GM18868 (cell line): ENCODE data around the gene EXOG.

Source experiments
- ATAC-seq: cut with Tn5 transposase; IDR thresholded peaks from one replicate; pipeline ENCODE4 v1.9.1; 2021; ENCODE audit warnings: mild to moderate bottlenecking, moderate library complexity; ENCODE audit not compliant: unreplicated experiment

Gene EXOG

DNA sequence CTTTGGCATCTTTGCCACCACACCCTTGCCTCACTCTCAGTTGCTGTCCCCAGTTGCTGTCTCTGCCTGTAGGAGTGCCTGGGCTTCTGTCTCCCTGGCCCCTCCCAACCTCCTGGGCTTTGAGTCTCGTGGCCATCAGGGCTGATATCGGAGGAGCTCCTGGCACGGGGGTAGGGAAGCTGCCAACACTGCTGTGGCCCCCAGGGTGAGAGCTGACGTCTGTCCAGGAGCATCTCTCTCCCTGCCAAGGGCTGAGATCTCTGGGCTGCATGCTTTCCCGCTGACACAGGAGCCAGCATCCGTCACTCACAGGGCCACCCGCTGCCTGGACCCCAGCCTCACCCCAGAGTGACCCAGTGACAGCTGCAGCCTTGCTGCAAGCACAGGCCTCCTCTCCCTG, 47.4 kb downstream of the EXOG start:
- ATAC-seq, result no peak

- ATAC-seq, result no peak
These were observed 48.8 kb downstream of the EXOG start for GRCh38 chr3:38544926-38545325.

- ATAC-seq, result no peak
These were observed 49.4 kb downstream of the EXOG start for GRCh38 chr3:38545550-38545949.

DNA sequence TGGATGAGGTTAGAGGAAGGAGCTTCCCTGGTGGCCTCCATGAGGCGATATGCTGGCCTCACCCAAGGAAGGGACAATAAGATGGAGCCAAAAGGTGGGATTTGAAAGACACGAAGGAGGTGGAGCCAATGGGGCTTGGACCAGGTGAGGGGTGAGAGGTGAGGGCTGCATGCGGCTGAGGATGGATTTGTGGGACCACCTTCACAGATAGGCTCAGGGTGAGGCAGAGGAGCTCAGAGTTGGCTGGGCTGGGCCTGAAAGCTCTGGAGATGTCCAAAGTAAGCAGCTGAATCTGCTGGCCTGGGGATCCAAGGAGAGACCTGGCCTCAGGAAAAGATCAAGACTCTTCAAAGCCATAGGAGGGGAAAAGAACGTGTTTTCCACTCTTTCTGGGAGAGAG, 49.8 kb downstream of the EXOG start:
- no peak for ATAC-seq

GRCh38 chr3:38548154-38548931, 52.2 kb downstream of the EXOG start:
- no peak for ATAC-seq

GRCh38 chr3:38549082-38549481, 52.9 kb downstream of the EXOG start:
- no peak for ATAC-seq

DNA sequence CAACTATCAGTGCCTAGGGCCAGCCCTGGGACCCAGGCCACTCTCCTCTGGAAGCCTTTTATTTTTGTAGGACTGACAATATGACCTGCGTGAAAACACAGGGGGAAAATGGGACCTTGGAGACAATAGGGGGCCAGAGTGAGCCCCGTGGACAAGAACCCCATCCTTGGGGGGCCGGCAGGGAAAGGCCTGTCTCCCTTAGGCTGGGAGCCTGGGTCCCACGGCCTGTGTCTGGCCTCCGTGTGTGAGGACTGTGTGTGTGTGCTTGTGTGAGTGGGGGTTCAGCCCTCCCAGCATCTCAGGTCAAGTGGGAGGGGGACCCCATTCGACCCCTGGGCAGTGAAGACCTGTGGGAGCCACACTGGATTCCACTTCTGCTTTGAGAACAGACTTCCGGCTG, 53.3 kb downstream of the EXOG start:
- no peak for ATAC-seq

- ATAC-seq, result no peak
These were observed 54.1 kb downstream of the EXOG start for GRCh38 chr3:38549957-38550840.

DNA sequence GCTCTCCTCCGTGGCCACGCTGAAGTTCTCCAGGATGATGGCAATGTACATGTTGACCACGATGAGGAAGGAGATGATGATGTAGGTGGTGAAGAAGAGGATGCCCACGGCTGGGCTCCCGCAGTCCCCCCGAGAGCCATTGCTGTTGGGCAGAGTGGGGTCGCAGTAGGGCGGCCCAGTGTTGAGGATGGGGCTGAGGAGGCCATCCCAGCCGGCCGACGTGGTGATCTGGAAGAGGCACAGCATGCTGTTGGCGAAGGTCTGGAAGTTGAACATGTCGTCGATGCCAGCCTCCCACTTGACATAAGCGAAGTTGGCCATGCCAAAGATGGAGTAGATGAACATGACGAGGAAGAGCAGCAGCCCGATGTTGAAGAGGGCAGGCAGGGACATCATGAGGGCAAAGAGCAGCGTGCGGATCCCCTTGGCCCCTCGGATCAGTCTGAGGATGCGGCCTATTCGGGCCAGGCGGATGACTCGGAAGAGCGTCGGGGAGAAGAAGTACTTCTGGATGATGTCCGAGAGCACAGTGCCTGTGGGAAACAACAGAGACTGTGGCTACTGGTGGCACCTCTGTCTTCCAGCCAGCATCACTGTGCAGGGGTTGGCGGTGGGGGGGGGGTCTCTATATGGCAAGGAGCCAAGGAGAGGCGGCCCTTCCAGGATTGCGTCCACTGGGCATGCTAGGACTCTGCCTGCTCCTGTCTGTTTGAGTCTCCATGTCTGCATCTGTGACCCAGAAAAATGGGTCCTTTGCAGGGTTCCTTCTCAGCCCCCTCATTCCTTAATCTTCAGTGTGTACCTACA, 55.1 kb downstream of the EXOG start:
- no peak for ATAC-seq

DNA sequence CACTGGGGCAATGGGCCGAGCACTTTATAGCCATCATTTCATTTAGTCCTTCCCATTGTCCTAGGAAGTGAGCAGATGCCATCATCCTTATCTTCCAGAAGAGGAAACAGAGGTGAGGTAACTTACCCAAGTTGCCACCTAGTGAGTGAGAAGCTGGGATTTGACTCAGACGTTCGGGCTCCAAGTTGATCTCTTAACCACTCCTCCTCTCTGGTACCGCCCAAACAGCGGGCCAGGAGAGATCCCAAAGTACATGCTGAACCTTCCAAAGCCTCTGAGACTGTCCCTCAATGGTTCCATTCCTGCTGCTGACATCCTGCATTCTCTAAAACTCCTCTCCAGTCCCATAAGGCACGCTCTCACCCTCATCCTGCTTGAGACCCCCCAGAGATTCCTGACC, 56.2 kb downstream of the EXOG start:
- no peak for ATAC-seq

DNA sequence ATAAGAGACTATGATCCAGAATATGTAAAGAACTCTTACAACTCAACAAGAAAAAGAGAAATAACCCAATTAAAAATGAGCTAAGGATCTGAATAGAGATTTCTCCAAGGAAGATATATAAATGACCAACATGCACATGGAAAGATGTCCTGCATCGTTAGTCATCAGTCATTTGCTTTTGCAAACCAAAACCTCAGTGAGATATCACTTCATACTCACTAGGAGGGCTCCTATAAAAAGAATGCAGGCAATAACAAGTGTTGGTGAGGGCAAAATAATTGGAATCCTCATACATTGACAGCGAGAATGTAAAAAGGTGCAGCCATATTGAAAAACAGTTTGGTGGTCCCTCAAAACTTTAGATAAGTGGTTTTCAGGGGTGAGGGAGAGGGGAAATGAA, 56.9 kb downstream of the EXOG start:
- ATAC-seq, result no peak

DNA sequence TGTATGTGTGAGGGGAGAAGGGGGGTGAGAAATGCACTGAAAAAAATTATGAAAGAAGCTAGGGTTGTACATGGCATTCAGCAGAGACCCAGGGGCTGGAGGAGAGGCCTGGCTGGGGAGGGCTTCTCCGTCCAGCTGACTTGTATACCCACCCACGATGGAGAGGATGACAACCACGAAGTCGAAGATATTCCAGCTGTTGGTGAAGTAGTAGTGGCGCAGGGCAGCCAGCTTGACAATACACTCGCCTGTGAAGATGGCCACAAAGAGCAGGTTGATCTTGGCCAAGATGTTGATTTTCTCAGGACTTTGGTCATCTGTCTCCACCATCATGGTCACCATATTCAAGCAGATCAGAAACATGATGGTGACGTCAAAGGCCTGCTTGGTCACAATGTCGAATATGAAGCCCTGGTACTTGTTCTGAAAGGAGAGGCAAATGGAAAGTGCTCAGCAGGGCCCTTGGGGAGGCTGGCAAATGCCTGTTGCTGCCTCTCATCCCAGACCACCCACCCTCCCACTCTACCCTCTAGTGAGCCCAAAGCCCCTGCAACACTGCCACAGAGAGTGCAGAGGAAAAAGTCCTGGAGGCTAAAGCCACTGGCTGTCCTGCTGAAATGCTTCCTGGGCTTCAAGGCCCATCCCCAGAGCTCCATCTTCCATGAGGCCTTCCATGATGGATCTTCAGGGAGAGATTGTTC, 58.1 kb downstream of the EXOG start:
- ATAC-seq, result no peak

DNA sequence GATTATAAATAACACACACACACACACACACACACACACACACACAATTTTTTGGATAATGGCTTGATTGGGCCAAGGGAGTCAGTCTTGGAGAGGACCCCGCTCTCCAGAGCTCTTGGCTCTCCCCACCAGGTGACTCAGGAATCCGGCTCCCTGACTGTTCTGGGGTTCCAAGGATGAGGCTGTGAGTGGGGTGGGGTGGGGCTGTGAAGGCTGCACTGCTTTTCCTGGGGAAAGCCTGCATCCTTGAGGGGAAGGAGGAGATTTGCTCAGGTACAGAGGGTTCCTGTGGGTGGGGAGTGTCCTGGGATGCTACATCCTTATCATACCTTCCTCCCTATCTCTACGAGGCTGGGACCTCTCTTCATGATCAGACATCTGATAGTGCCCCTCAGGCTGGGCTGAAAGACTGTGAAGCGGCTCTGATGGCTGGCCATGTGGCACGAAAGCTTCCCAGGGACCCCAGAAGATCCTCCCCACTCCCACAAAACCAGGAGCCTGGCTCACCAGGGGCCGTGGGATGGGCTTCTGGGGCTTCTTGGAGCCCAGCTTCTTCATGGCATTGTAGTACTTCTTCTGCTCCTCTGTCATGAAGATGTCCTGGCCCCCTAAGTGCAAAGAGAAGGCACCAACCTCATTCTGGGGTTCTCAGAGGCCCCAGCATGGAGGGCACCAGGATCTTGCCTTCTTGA, 59.2 kb downstream of the EXOG start:
- ATAC-seq, result no peak

GRCh38 chr3:38555926-38556325, 59.8 kb downstream of the EXOG start:
- no peak for ATAC-seq

- ATAC-seq, result no peak
These were observed 60.7 kb downstream of the EXOG start for GRCh38 chr3:38556640-38557358.

DNA sequence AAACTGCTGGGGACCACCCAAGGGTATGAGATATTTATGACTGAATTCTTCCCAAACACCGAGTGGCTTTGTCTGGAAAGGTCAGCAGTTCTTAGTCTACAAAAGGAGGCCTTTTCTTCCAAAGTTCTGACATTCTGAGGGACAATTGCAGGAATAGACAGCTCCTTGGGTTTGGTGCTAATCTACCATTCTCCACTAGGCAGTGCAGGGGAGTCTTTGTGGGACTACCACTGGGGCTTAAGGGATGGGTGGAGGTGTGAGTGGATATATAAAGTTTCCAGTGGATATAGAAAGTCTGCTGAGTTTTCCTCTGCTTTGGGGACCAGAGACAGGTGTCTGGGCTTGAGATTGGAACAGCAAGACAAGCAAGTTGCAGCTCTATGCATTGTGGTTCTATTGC, 62.7 kb downstream of the EXOG start:
- no peak for ATAC-seq

GRCh38 chr3:38560284-38560683, 64.1 kb downstream of the EXOG start:
- ATAC-seq, result no peak

GRCh38 chr3:38560996-38561717, 65.0 kb downstream of the EXOG start:
- no peak for ATAC-seq
